ENCODE measurements around the gene POLR3E.
"Not testable (repeated sequence)": the region's sequence is repeated elsewhere in the genome, so short reads cannot be mapped to it uniquely, and the experiment has no call there.

The POLR3E gene

GRCh38 chr16:22346483-22346882, 49.3 kb downstream of the POLR3E start:
- Histone ChIP-seq H3K4me3 (replicated peaks; ENCODE audit: low read depth, low read length) (no peak overlapping the region), H3K27me3 (replicated peaks; ENCODE audit: control insufficient read depth, insufficient read depth, low read length) (no peaks in the 10 kb centered on the region), H3K36me3 (ENCODE audit: control insufficient read depth, insufficient read depth, low read length) (peaks cover 13% of the 10 kb centered on the region)
- TF ChIP-seq, protein P1, sequence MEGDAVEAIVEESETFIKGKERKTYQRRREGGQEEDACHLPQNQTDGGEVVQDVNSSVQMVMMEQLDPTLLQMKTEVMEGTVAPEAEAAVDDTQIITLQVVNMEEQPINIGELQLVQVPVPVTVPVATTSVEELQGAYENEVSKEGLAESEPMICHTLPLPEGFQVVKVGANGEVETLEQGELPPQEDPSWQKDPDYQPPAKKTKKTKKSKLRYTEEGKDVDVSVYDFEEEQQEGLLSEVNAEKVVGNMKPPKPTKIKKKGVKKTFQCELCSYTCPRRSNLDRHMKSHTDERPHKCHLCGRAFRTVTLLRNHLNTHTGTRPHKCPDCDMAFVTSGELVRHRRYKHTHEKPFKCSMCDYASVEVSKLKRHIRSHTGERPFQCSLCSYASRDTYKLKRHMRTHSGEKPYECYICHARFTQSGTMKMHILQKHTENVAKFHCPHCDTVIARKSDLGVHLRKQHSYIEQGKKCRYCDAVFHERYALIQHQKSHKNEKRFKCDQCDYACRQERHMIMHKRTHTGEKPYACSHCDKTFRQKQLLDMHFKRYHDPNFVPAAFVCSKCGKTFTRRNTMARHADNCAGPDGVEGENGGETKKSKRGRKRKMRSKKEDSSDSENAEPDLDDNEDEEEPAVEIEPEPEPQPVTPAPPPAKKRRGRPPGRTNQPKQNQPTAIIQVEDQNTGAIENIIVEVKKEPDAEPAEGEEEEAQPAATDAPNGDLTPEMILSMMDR (IDR thresholded peaks at IDR 0.05; ENCODE audit: insufficient read depth, low read length, poor library complexity, severe bottlenecking) = no peak
- no peak for DNase-seq (ENCODE audit: extremely low read depth, insufficient read length)

DNA sequence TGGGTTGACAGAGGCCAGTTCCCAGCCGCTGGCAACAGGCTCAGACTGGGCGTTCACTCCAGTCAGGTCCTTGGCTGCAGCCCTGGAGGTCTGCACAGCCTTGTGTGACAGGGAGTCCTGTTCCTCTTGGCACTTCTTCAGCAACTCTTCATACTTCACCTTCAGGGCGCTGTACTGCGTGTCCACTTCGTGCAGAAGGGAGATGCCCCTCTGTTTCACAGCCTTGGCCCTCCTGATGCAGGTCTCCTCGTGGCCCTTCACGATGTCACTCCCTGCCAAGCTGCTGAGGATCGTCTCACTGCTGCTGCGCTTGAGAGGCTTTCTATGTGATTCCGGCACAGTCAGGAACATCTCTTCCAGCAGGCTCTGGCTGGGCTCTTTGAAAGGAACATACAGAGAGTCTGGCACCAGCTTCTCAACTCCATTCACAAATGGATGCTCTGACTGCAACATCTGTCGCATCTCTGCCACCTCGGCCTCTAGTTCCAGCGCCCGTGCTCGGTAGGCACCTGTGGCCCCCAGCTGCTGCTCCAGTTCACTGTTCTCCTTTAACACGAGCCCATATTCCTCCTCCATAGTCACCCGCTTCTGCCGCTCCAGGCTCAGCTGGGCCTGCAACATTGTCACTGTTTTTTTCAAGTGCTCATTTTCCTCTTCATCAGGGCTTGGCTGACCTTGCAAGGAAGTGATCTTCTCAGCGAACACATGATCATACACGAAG, 50.1 kb downstream of the POLR3E start:
- TF ChIP-seq, protein P1 (IDR thresholded peaks at IDR 0.05; ENCODE audit: insufficient read depth, low read length, poor library complexity, severe bottlenecking) = no peak
- Histone ChIP-seq H3K4me3 (replicated peaks; ENCODE audit: low read depth, low read length) (no peak overlapping the region), H3K27me3 (replicated peaks; ENCODE audit: control insufficient read depth, insufficient read depth, low read length) (no peaks in the 10 kb centered on the region), H3K36me3 (ENCODE audit: control insufficient read depth, insufficient read depth, low read length) (peaks cover 13% of the 10 kb centered on the region)
- no peak for DNase-seq (ENCODE audit: extremely low read depth, insufficient read length)

GRCh38 chr16:22348291-22348690, 51.1 kb downstream of the POLR3E start:
- no peak overlapping the region for H3K4me3 ChIP-seq (replicated peaks; ENCODE audit: low read depth, low read length)
- peaks cover 13% of the 10 kb centered on the region for H3K36me3 ChIP-seq (ENCODE audit: control insufficient read depth, insufficient read depth, low read length)
- TF ChIP-seq, protein P1 (IDR thresholded peaks at IDR 0.05; ENCODE audit: insufficient read depth, low read length, poor library complexity, severe bottlenecking) = no peak
- no peaks in the 10 kb centered on the region for H3K27me3 ChIP-seq (replicated peaks; ENCODE audit: control insufficient read depth, insufficient read depth, low read length)
- no peak for DNase-seq (ENCODE audit: extremely low read depth, insufficient read length)

DNA sequence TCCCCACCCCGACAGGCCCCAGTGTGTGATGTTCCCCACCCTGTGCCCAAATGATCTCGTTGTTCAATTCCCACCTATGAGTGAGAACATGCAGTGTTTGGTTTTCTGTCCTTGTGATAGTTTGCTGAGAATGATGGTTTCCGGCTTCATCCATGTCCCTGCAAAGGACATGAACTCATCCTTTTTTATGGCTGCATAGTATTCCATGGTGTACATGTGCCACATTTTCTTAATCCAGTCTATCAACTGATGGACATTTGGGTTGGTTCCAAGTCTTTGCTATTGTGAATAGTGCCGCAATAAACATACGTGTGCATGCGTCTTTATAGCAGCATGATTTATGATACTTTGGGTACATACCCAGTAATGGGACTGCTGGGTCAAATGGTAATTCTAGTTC, 53.8 kb downstream of the POLR3E start:
- H3K27me3 ChIP-seq (replicated peaks; ENCODE audit: control insufficient read depth, insufficient read depth, low read length); DNase-seq (ENCODE audit: extremely low read depth, insufficient read length); H3K4me3 ChIP-seq (replicated peaks; ENCODE audit: low read depth, low read length): not testable (repeated sequence)
- peaks cover 13% of the 10 kb centered on the region for H3K36me3 ChIP-seq (ENCODE audit: control insufficient read depth, insufficient read depth, low read length)

GRCh38 chr16:22352140-22352539, 54.9 kb downstream of the POLR3E start:
- Histone ChIP-seq H3K27me3 (replicated peaks; ENCODE audit: control insufficient read depth, insufficient read depth, low read length) (no peaks in the 10 kb centered on the region), H3K36me3 (ENCODE audit: control insufficient read depth, insufficient read depth, low read length) (peaks cover 10% of the 10 kb centered on the region), H3K4me3 (replicated peaks; ENCODE audit: low read depth, low read length) (no peak overlapping the region)
- no peak for DNase-seq (ENCODE audit: extremely low read depth, insufficient read length)
- TF ChIP-seq, protein P1 (IDR thresholded peaks at IDR 0.05; ENCODE audit: insufficient read depth, low read length, poor library complexity, severe bottlenecking) = no peak

DNA sequence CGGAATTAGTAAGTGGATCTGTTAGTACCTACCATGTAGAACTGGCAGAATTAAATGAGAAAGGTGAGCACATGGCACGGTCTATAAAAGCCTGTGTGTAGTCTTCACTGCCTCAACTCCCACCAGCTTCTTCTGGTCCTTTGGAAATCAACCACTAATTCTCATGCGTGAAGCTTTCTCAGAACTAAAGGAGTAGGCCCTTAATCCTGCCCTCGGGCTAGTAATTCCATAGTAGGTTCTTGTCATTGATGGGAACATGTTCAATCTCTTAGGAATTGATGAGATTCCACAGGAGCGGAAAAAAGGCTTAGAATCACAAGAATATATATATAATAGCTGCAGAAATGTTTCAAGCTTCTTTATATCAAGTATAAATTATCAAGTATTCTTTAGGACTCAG, 55.5 kb downstream of the POLR3E start:
- no peak overlapping the region for H3K4me3 ChIP-seq (replicated peaks; ENCODE audit: low read depth, low read length)
- DNase-seq (ENCODE audit: extremely low read depth, insufficient read length) = no peak
- TF ChIP-seq, protein P1 (IDR thresholded peaks at IDR 0.05; ENCODE audit: insufficient read depth, low read length, poor library complexity, severe bottlenecking) = no peak
- no peaks in the 10 kb centered on the region for H3K27me3 ChIP-seq (replicated peaks; ENCODE audit: control insufficient read depth, insufficient read depth, low read length)
- H3K36me3 ChIP-seq (ENCODE audit: control insufficient read depth, insufficient read depth, low read length) = peaks cover 5% of the 10 kb centered on the region; the same call in 1 of the 2 replicates
